H1 (cell line): Measurements from ENCODE around the gene ACP2. TPM values are rescaled to one million over a fixed set of nuclear protein-coding genes. Genes with fewer than 3 reads are reported as not detected.

Experiments
- CTCF ChIA-PET: fragments of 300-600 bp; sonication (Branson Sonifier 250); formaldehyde crosslinking; loops from one replicate; lab custom pipeline; 2021; ENCODE audit not compliant: partially characterized antibody; lab: Charles Lee
- POLR2A ChIA-PET: fragments of 300-600 bp; sonication (Branson Sonifier 250); formaldehyde crosslinking; loops from one replicate; lab custom pipeline; 2021; ENCODE audit warnings: inconsistent platforms; ENCODE audit not compliant: partially characterized antibody; lab: Charles Lee
- DNase-seq, 2 experiments: peaks; one replicate each; pipeline versions ENCODE4 v3.0.0 to v3.0.0-alpha.2; 2010 to 2022; ENCODE audit warnings: low spot score in 2 of 2, low read depth in 1 of 2, mixed read lengths in 1 of 2
- FAIRE-seq: peaks from 2 replicates; lab custom pipeline; 2011; peaks lifted over from hg19 to GRCh38; lab: Jason Lieb, UNC
- H2AFZ ChIP-seq: 2 replicates; pipeline ENCODE4 v1.8.1; 2012; ENCODE audit warnings: low read length, inconsistent platforms
- H2AK5ac ChIP-seq: 2 replicates; pipeline ENCODE4 v1.6.1; 2013; ENCODE audit warnings: low read depth, low read length
- H2BK120ac ChIP-seq: replicated peaks from 2 replicates; pipeline ENCODE3; 2013; ENCODE audit warnings: low read depth, low read length, inconsistent platforms
- H2BK12ac ChIP-seq: 2 replicates; pipeline ENCODE4 v1.6.1; 2013; ENCODE audit warnings: low read depth, low read length
- H2BK15ac ChIP-seq: 2 replicates; pipeline ENCODE4 v1.6.1; 2013; ENCODE audit warnings: low read length
- H2BK20ac ChIP-seq: 2 replicates; pipeline ENCODE4 v1.6.1; 2013; ENCODE audit warnings: low read length
- H2BK5ac ChIP-seq: 2 replicates; pipeline ENCODE4 v1.6.1; 2013; ENCODE audit warnings: low read depth, low read length
- H3K14ac ChIP-seq: 2 replicates; pipeline ENCODE4 v1.6.1; 2013; ENCODE audit warnings: inconsistent platforms; ENCODE audit not compliant: insufficient read length
- H3K18ac ChIP-seq: 2 replicates; pipeline ENCODE4 v1.6.1; 2013; ENCODE audit warnings: low read length; ENCODE audit errors: extremely low read depth
- H3K23ac ChIP-seq: 2 replicates; pipeline ENCODE4 v1.6.1; 2013; ENCODE audit warnings: inconsistent platforms; ENCODE audit not compliant: insufficient read length
- H3K23me2 ChIP-seq: 2 replicates; pipeline ENCODE4 v1.6.1; 2013; ENCODE audit warnings: low read depth, low read length
- H3K27ac ChIP-seq: 2 replicates; pipeline ENCODE4 v1.6.1; 2011; ENCODE audit warnings: low read depth, low read length, inconsistent platforms
- H3K27me3 ChIP-seq, 4 experiments: replicated peaks in 1 of 4; 1 replicate in 1 of 4; 2 replicates in 3 of 4; pipeline versions ENCODE4 v1.6.1 to v1.8.1; 2011 to 2013; ENCODE audit warnings: low read length in 3 of 4, mild to moderate bottlenecking in 3 of 4, inconsistent platforms in 2 of 4, mixed read lengths in 2 of 4, moderate library complexity in 1 of 4; ENCODE audit not compliant: control insufficient read depth in 3 of 4, insufficient read depth in 3 of 4; ENCODE audit errors: extremely low read depth in 1 of 4
- H3K36me3 ChIP-seq, 4 experiments: 2 replicates each; pipeline versions ENCODE4 v1.6.1 to v1.8.1; 2011 to 2013; ENCODE audit warnings: mild to moderate bottlenecking in 4 of 4, low read length in 3 of 4, moderate library complexity in 2 of 4, control low read depth in 1 of 4, inconsistent platforms in 1 of 4; ENCODE audit not compliant: insufficient read depth in 4 of 4, control insufficient read depth in 2 of 4
- H3K4ac ChIP-seq: replicated peaks from 2 replicates; pipeline ENCODE3; 2013; ENCODE audit warnings: low read length, low read depth, mixed read lengths, inconsistent platforms; ENCODE audit not compliant: insufficient read length
- H3K4me1 ChIP-seq, 4 experiments: replicated peaks in 1 of 4; 1 replicate in 1 of 4; 2 replicates in 3 of 4; pipeline versions ENCODE4 v1.6.1 to v1.8.1; 2011 to 2013; ENCODE audit warnings: low read length in 3 of 4, inconsistent platforms in 2 of 4, mixed read lengths in 1 of 4; ENCODE audit not compliant: insufficient read depth in 4 of 4, control insufficient read depth in 3 of 4
- H3K4me2 ChIP-seq, 2 experiments: 2 replicates each; pipeline versions ENCODE4 v1.6.1 to v1.8.1; 2011 to 2013; ENCODE audit warnings: low read depth in 2 of 2, low read length in 2 of 2, control low read depth in 1 of 2, inconsistent platforms in 1 of 2, mild to moderate bottlenecking in 1 of 2; ENCODE audit not compliant: insufficient read depth in 1 of 2
- H3K4me3 ChIP-seq, 4 experiments: fragments of 200-600, 300-600 bp in 1 of 4; sonication (generic), shearing (Covaris generic), sonication (Bioruptor Twin) in 1 of 4; 2 replicates each; pipeline versions ENCODE4 v1.5.1 to v1.8.1; 2011 to 2016; ENCODE audit warnings: low read length in 4 of 4, low read depth in 3 of 4, control low read depth in 2 of 4, inconsistent platforms in 2 of 4, mild to moderate bottlenecking in 2 of 4, mixed read lengths in 1 of 4, moderate library complexity in 1 of 4; ENCODE audit not compliant: insufficient read depth in 2 of 4; ENCODE audit errors: extremely low read depth in 1 of 4
- H3K56ac ChIP-seq: replicated peaks from 2 replicates; pipeline ENCODE3; 2013; ENCODE audit warnings: low read depth, mild to moderate bottlenecking, mixed read lengths, low read length, inconsistent platforms; ENCODE audit not compliant: insufficient read length
- H3K79me1 ChIP-seq: 2 replicates; pipeline ENCODE4 v1.6.1; 2013; ENCODE audit warnings: low read depth, low read length, control low read depth
- H3K79me2 ChIP-seq, 2 experiments: 2 replicates each; pipeline versions ENCODE4 v1.6.1 to v1.8.1; 2012 to 2013; ENCODE audit warnings: low read length in 2 of 2, mild to moderate bottlenecking in 2 of 2, inconsistent platforms in 1 of 2; ENCODE audit not compliant: insufficient read depth in 2 of 2, control insufficient read depth in 1 of 2
- H3K9ac ChIP-seq, 4 experiments: replicated peaks in 1 of 4; 1 replicate in 1 of 4; 2 replicates in 3 of 4; pipeline versions ENCODE4 v1.6.1 to v1.8.1; 2011 to 2013; ENCODE audit warnings: low read depth in 3 of 4, low read length in 3 of 4, control low read depth in 2 of 4, mild to moderate bottlenecking in 2 of 4, moderate library complexity in 2 of 4, inconsistent platforms in 1 of 4; ENCODE audit errors: extremely low read depth in 1 of 4
- H3K9me3 ChIP-seq, 2 experiments: 2 replicates each; pipeline versions ENCODE4 v1.6.1 to v1.8.1; 2012 to 2013; ENCODE audit warnings: mild to moderate bottlenecking in 2 of 2, moderate library complexity in 2 of 2, control low read depth in 1 of 2, inconsistent platforms in 1 of 2, low read depth in 1 of 2, low read length in 1 of 2, mixed read lengths in 1 of 2; ENCODE audit not compliant: insufficient read depth in 2 of 2
- H4K20me1 ChIP-seq, 2 experiments: replicated peaks in 1 of 2; 2 replicates each; pipeline versions ENCODE3 to v1.8.1; 2011 to 2013; ENCODE audit warnings: inconsistent platforms in 2 of 2, low read length in 2 of 2, mild to moderate bottlenecking in 1 of 2; ENCODE audit not compliant: insufficient read depth in 2 of 2, control insufficient read depth in 1 of 2
- H4K5ac ChIP-seq: 2 replicates; pipeline ENCODE4 v1.6.1; 2013; ENCODE audit warnings: low read length, low read depth, mixed read lengths, inconsistent platforms; ENCODE audit not compliant: insufficient read length
- H4K8ac ChIP-seq: 2 replicates; pipeline ENCODE4 v1.8.0; 2013; ENCODE audit warnings: mild to moderate bottlenecking, moderate library complexity, low read length, inconsistent platforms; ENCODE audit not compliant: insufficient read depth; ENCODE audit errors: extremely low read depth
- H4K91ac ChIP-seq: replicated peaks from 2 replicates; pipeline ENCODE3; 2013; ENCODE audit warnings: low read length, mixed read lengths, inconsistent platforms; ENCODE audit not compliant: insufficient read length
- JUND ChIP-seq: IDR thresholded peaks from 2 replicates; pipeline ENCODE4 v1.6.1; 2011; ENCODE audit warnings: mild to moderate bottlenecking, improper control_type of control experiment, low read length
- WGBS, 2 experiments: shearing (Covaris generic) in 1 of 2; methylation state at CpG; one replicate each; pipeline versions ENCODE4 v1.1.6 to v1.1.7; 2013 to 2015; ENCODE audit warnings: low lambda C conversion rate in 2 of 2, mixed read lengths in 2 of 2, inconsistent platforms in 1 of 2, low coverage in 1 of 2, missing lambda C conversion rate in 1 of 2; ENCODE audit not compliant: insufficient replicate concordance in 2 of 2, insufficient coverage in 1 of 2, insufficient read length in 1 of 2; ENCODE audit errors: extremely low coverage in 1 of 2, missing lambda C conversion rate in 1 of 2; 5-methylcytosine and 5-hydroxymethylcytosine counted together
- polyA plus RNA-seq, 7 experiments: library from polyadenylated mRNA; depleted of rRNA in 3 of 7; stranded (reverse) in 5 of 7; unstranded in 2 of 7; fragments of >200 nt in 5 of 7; fragments of 200-250 nt in 2 of 7; gene quantifications; 1 replicate in 5 of 7; 2 replicates in 1 of 7; 4 replicates in 1 of 7; pipeline versions ENCODE4 v1.2.1 to v1.2.3, GENCODE V29; 2011 to 2013; ENCODE audit warnings: missing spikeins in 2 of 7, mixed read lengths in 2 of 7
- total RNA-seq: library from RNA; stranded (reverse); fragmentation: NEBNext Ultra II Directional; extraction: Animal tissue kit (Norgen Biotek cat#: 25700); gene quantifications from 2 replicates; pipeline ENCODE4 v1.2.1, GENCODE V29; 2021

The ACP2 gene
- total and polyA plus RNA-seq, 2 of the 8 experiments (the other 6 are each of a cell fraction or from before 2014, with no cell fraction given), result 17.8 to 19.8 TPM

DNA sequence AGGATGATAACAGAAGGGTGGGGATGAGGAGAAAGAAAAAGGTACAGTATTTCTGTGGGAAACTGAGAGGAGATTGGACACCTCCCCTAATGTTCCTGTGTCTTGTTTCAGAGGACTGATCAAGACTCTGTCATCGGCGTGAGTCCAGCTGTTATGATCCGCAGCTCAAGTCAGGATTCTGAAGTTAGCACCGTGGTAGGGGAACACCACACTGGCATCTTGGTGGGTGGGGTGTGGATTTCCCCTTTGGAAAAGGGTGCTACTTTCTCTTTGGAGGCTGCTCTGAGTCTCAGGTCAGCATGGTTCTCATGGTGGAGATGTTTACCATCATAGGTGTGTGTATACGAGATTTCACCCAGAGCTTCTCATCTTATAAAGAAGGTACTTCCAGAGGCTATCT, 46.8 kb upstream of the ACP2 start:
- H3K4me1 ChIP-seq, result no peaks in the 10 kb centered on the region
- H3K79me2 ChIP-seq, result no peaks in the 10 kb centered on the region
- WGBS, 2 experiments, result 94% methylated on average over 5 of the region's 5 CpGs; no CpG with 5 or more reads in 1 of the 2 experiments
- no peaks in the 10 kb centered on the region for H3K79me1 ChIP-seq
- no peaks in the 10 kb centered on the region for H3K27me3 ChIP-seq
- peaks cover 13 to 50% (median 36%) of the 10 kb centered on the region in 4 experiments; a peak in 7 of 8 replicates for H3K36me3 ChIP-seq
- no peak for FAIRE-seq
- no peak overlapping the region for H3K27ac ChIP-seq
- H3K23me2 ChIP-seq, result no peaks in the 10 kb centered on the region
- no peak overlapping the region for H2AFZ ChIP-seq
- peaks cover 0 to 1% of the 10 kb centered on the region in 2 experiments for H4K20me1 ChIP-seq
- POLR2A ChIA-PET, result interaction anchor here (1.1 to 1.3 kb wide), 2 partner anchors 11 to 125 kb away, joined by 3 to 4 read pairs; no protein-coding TSS in a partner anchor
- TF ChIP-seq JUND, result no peak
- no peak overlapping the region for H4K91ac ChIP-seq
- no peak overlapping the region for H2BK120ac ChIP-seq
- no peak overlapping the region for H3K14ac ChIP-seq
- no peak overlapping the region for H2BK20ac ChIP-seq
- H2BK5ac ChIP-seq, result no peak overlapping the region
- no peak overlapping the region for H3K56ac ChIP-seq
- H2AK5ac ChIP-seq, result no peak overlapping the region
- no peak overlapping the region for H3K23ac ChIP-seq
- no peak overlapping the region for H3K9ac ChIP-seq
- no peak overlapping the region for H3K4ac ChIP-seq
- H3K18ac ChIP-seq, result no peak overlapping the region
- no peak overlapping the region for H3K4me2 ChIP-seq
- H4K5ac ChIP-seq, result no peak overlapping the region
- CTCF ChIA-PET, result interaction anchor here (0.7 to 2.8 kb wide), 4 partner anchors 24 to 124 kb away, joined by 3 to 9 read pairs (median 4); no protein-coding TSS in a partner anchor
- no peak overlapping the region for H3K4me3 ChIP-seq
- no peak for DNase-seq
- H3K9me3 ChIP-seq, result no peaks in the 10 kb centered on the region
- no peak overlapping the region for H2BK12ac ChIP-seq
- H2BK15ac ChIP-seq, result no peak overlapping the region
- no peak overlapping the region for H4K8ac ChIP-seq
